HG03571 (cell line): ENCODE measurements around the gene DNAH11.
"Not testable (repeated sequence)": the region's sequence is repeated elsewhere in the genome, so short reads cannot be mapped to it uniquely, and the experiment has no call there.

Experiments
- ATAC-seq: cut with Tn5 transposase; IDR thresholded peaks from one replicate; pipeline ENCODE4 v1.9.1; 2021; ENCODE audit not compliant: unreplicated experiment

The DNAH11 gene

GRCh38 chr7:21767300-21767900, 224.6 kb downstream of the DNAH11 start:
- ATAC-seq: no peak

- ATAC-seq: no peak
Observed at GRCh38 chr7:21768279-21768678, 225.4 kb downstream of the DNAH11 start.

- no peak for ATAC-seq
Observed at GRCh38 chr7:21771266-21771665, 228.4 kb downstream of the DNAH11 start.

GRCh38 chr7:21771906-21772610, 229.2 kb downstream of the DNAH11 start:
- ATAC-seq: no peak

GRCh38 chr7:21773326-21773725, 230.5 kb downstream of the DNAH11 start:
- no peak for ATAC-seq

GRCh38 chr7:21777921-21778320, 235.1 kb downstream of the DNAH11 start:
- ATAC-seq: no peak

GRCh38 chr7:21778953-21779352, 236.1 kb downstream of the DNAH11 start:
- no peak for ATAC-seq

GRCh38 chr7:21782996-21783395, 240.2 kb downstream of the DNAH11 start:
- no peak for ATAC-seq

- no peak for ATAC-seq
Observed at GRCh38 chr7:21784989-21785388, 242.2 kb downstream of the DNAH11 start.

GRCh38 chr7:21805791-21806190, 263.0 kb downstream of the DNAH11 start:
- ATAC-seq: no peak

GRCh38 chr7:21806388-21806787, 263.5 kb downstream of the DNAH11 start:
- ATAC-seq: no peak

- no peak for ATAC-seq
Observed at GRCh38 chr7:21819048-21819447, 276.2 kb downstream of the DNAH11 start.

GRCh38 chr7:21828841-21829240, 286.0 kb downstream of the DNAH11 start:
- no peak for ATAC-seq

- ATAC-seq: no peak
Observed at GRCh38 chr7:21829731-21830130, 286.9 kb downstream of the DNAH11 start.

- no peak for ATAC-seq
Observed at GRCh38 chr7:21844742-21845141, 301.9 kb downstream of the DNAH11 start.

GRCh38 chr7:21850531-21851285, 307.9 kb downstream of the DNAH11 start:
- ATAC-seq: no peak

GRCh38 chr7:21851559-21851967, 308.7 kb downstream of the DNAH11 start:
- no peak for ATAC-seq

- ATAC-seq: not testable (repeated sequence)
Observed at GRCh38 chr7:21865631-21866204, 322.9 kb downstream of the DNAH11 start.

GRCh38 chr7:21866731-21867130, 323.9 kb downstream of the DNAH11 start:
- no peak for ATAC-seq

- no peak for ATAC-seq
Observed at GRCh38 chr7:21867226-21867625, 324.4 kb downstream of the DNAH11 start.

- ATAC-seq: no peak
Observed at GRCh38 chr7:21867816-21868575, 325.2 kb downstream of the DNAH11 start.
